Measurements from ENCODE around the gene CTSE.

The CTSE gene

GRCh38 chr1:206049919-206050600 is 26.4 kb upstream of the CTSE start:
- no peak for DNase-seq

- DNase-seq = peak; percentile 10
Observed at GRCh38 chr1:206049293-206049692, 25.6 kb upstream of the CTSE start.

DNA sequence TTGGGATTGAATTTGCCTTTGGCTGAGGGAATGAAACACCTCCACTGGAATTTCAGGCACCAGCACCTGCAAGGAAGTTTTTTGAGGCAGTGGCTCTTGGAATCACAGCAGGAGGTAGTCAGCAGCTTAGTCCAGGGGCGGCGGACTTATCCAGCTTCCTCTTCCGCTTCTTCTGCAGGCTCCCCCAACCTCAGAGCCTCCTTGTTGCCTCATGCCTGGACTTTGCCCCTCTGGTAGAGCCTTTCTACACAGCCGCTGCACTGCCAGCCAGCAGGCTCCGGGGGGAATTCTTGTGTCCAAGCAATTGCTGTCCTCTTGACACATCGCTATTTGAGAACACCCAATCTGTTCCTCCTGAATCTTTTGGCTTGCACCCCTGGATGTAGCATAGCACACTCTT is 24.9 kb upstream of the CTSE start:
- DNase-seq = no peak

DNA sequence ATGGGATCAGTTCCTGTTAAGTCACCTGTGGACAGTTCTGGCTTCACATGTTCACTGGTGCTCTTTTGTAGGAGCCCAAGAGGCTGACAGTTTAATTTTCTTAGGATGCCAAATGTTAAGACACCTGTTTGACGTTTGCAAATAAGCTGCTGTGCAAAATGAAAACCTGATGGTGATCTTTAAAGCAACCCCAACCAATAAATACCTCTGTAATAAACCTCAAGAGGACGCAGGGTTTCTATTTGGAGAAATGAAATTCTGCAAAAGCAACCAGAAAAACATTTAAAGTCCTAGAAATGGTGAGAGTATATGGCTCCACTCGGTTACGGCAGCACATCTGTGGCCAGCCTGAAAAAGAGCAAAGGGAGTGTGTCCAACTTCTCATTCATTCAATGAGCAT is 23.6 kb upstream of the CTSE start:
- no peak for DNase-seq

GRCh38 chr1:206041640-206042039 is 17.9 kb upstream of the CTSE start:
- no peak for DNase-seq

DNA sequence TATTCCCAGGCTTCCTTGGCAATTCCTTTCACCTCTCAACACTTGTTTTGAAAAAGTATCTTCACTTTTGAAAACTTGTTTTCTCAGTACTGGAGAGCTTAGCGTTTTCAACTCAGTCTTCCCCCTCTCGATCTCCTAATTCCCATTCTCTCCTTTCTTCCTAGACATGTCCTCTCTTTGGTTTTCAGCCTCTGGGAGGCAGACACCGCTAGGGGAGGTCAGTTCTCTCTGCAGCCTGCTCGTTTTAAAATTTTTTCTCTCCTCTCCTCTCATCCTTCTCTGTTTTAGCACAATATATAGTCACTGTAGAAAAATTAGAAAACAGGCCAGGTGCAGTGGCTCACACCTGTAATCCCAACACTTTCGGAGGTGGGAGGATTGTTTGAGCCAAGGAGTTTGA is 16.6 kb upstream of the CTSE start:
- no peak for DNase-seq

GRCh38 chr1:206039046-206039973 is 15.6 kb upstream of the CTSE start:
- no peak for DNase-seq

GRCh38 chr1:206037581-206037980 is 13.9 kb upstream of the CTSE start:
- no peak for DNase-seq

DNA sequence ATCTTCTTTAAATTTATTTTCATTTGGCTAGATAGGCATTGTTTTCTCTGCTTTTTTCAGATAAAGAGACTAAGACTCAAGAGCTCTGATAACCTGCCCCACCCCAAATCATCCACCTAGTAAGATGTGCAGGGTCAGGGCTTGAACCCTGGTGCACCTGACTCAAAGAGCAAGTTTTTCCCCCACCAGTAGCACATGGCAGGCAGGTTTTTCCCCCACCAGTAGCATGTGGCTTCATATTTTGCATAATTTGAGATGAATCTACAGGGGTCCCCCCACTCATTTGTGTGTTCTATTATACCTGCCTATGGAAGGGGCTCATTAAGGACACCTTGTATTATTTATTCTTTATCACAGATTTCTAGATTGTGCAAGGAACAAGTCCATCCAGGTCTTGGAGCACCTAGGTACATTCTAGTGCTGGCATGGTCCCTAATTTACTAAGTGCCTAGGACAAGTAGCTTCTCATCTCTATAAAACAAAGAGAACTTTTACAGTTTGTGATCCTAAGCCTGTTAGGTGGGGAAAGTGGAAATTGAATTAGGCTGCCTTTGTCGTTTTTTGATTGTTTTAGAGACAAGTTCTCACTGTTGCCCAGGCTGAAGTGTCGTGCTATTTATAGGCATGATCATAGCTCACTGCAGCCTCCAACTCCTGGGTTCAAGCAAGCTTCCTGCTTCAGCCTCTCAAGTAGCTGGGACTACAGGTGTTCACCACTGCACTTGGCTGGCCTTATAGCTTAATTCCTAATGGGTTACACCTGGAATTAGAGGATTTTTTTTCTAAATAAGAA is 13.2 kb upstream of the CTSE start:
- no peak for DNase-seq

DNA sequence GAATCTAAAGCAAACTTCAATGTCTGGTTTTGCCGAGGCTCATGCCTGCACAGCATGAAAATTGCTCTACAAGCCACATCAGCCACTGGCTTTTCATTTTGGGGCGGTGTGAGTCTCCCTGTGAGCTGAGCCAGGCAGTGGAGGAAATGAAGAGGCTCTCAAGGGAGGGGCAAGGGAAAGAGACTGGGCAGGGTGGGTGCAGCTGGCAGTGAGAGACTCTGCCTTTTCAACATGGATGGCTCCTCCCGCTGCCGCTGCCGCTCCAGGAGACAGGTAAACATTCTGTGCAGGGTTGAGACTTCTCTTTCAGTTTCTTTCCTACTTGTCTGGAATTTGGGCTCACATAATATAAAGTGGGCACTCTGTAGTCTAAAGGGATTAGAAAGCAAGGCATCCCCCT is 11.3 kb upstream of the CTSE start:
- no peak for DNase-seq

- DNase-seq = no peak
Observed at GRCh38 chr1:206032380-206033140, 8.9 kb upstream of the CTSE start.

DNA sequence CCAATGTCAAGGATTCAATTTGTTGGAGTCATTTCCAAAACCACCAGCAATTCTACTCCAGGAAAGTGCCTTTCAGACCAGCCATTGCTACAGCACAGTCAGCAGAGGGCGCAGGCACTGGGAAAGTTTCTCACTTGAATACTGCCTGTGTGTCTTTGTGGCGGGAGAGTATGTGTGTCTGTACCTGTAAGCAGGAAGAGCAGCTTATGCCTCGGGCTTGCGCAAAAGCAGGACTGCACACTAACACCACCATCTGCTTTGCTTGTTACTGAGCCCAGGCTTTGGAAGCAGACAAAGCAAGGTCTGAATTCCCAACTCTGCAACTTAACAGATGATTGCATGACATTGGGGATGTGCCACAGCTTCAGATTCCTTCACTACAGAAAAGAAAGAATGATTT is 7.0 kb upstream of the CTSE start:
- DNase-seq = peak; percentile 81

DNA sequence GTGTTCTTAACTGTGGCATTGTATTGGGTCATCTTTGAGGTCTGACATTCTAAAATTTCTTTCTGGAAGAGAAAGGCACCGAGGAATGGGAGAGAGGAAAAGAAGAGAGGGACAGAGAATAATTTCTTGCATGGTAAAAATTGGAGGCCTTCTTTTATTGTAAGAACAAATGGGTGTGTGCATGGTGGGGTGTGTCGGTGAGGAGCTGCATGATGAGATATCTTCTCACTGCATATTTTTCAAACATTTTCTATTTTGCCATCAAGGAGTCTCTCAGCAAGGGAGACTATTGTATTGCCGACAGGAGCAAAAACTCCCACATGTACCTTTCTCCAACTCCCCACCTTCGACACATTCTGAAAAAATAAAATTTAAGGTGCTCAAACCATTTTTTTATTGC is 6.5 kb upstream of the CTSE start:
- DNase-seq = no peak

DNA sequence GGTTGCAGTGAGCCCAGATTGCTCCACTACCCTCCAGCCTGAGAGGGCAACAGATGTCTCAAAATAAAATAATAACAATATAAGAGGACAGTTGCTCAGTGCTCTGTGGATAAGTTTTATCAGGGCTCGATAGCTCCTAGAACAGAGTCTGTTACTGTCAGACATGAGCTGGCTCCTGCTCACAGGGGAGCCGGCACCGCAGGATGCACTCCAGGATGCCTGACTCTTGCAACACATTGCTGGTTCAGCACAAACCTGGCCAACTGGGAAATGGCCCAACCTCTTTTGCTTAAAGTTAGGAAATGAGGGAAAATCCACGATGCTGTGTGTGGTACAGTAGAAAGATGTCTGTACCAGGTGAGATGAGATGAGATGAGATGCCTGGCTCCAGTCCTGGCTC is 5.8 kb upstream of the CTSE start:
- DNase-seq = no peak

DNA sequence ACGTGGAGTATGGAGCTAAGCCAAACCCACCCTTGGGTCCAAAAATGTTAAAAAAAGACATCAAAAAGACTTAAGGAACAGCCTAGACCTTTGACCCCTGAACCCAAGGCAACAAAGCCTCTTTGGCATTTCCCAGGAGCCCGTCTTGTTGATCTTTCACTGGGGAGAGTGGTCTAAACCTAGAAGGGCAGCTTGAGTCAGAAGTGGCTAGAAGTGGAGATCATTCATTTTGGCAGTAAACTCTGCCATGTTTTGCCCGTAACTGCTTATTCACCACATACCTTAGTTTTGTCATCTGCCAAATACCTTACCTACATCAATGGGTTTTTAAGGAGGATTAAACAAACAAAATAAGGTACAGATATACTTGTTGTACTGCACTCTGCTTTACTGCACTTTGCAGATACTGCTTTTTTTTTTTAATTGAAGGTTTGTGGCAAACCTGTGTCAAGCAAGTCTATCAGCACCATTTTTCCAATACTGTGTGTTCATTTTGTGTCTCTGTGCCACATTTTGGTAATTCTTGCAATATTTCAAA is 1.7 kb upstream of the CTSE start:
- DNase-seq = no peak

- no peak for DNase-seq
Observed at GRCh38 chr1:206022766-206023165, 929 bp downstream of the CTSE start.

GRCh38 chr1:206021626-206022365 is 1.9 kb downstream of the CTSE start:
- no peak for DNase-seq

- no peak for DNase-seq
Observed at GRCh38 chr1:206021008-206021625, 2.6 kb downstream of the CTSE start.

GRCh38 chr1:206020393-206021007 is 3.2 kb downstream of the CTSE start:
- no peak for DNase-seq

DNA sequence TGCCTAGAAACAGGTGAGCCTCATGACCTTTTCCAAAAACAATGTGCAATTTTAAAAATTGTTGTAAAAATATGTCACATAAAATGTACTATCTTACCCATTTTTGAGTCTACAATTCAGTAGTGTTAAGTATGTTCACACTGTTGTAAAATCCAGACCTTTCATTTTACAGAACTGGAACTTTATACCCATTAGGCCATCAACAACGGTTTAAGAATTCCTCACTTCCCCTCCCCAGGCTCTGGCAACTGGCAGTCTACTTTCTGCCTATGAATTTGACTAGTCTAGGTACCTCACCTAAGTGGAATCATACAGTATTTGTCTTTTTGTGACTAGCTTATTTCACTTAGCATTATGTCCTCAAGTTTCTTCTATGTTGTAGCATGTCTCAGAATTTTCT is 8.6 kb downstream of the CTSE start:
- no peak for DNase-seq

GRCh38 chr1:206014601-206015000 is 9.1 kb downstream of the CTSE start:
- DNase-seq = no peak

Data from stimulated activated CD4-positive, alpha-beta T cell treated with anti-CD3 and anti-CD28 coated beads, Interleukin-15, amount 100 ng/mL, for 24 hours (primary cell).